ENCODE results near the gene ACTL7A. TPM values are rescaled to one million over a fixed set of nuclear protein-coding genes. Genes with fewer than 3 reads are reported as not detected.

The ACTL7A gene
- total and polyA plus RNA-seq, 9 of the 15 experiments (the other 6 are each of a cell fraction or from before 2014, with no cell fraction given): not detected

- no peak for TF ChIP-seq ZBTB2 (IDR thresholded peaks at IDR 0.05)
- no peak for TF ChIP-seq YY1 (IDR thresholded peaks at IDR 0.05; ENCODE audit: borderline replicate concordance in 1 of 3, control insufficient read depth in 1 of 3, extremely low read depth in 1 of 3, insufficient read depth in 3 of 3, insufficient read length in 1 of 3, insufficient replicate concordance in 2 of 3, low read depth in 1 of 3, low read length in 2 of 3)
- no peak for TF ChIP-seq ZNF280A (IDR thresholded peaks at IDR 0.05; ENCODE audit: low read depth, partially characterized antibody)
Measured at GRCh38 chr9:108867829-108868228, 5.8 kb downstream of the ACTL7A start (continued).

GRCh38 chr9:108869092-108869725, 7.1 kb downstream of the ACTL7A start:
- in situ Hi-C loops (cut with MboI) (no loop called here), intact Hi-C loops (cut with micrococcal nuclease) (no loop called here)
- Histone ChIP-seq H3K4me3 (no peak overlapping the region), H3K9ac (ENCODE audit: insufficient read depth in 1 of 2, low read depth in 2 of 2, low read length in 2 of 2) (no peak overlapping the region), H2AFZ (ENCODE audit: low read depth, low read length) (no peak overlapping the region), H3K9me3 (replicated peaks; ENCODE audit: control insufficient read depth, insufficient read depth, low read depth, low read length) (no peaks in the 10 kb centered on the region), H3K79me2 (ENCODE audit: control insufficient read depth, insufficient read depth, low read length) (no peaks in the 10 kb centered on the region), H4K20me1 (replicated peaks; ENCODE audit: control insufficient read depth, insufficient read depth, low read length) (no peaks in the 10 kb centered on the region), H3K27me3 (ENCODE audit: control insufficient read depth in 2 of 2, insufficient read depth in 2 of 2, low read length in 2 of 2) (no peaks in the 10 kb centered on the region), H3K36me3 (ENCODE audit: control insufficient read depth, insufficient read depth, low read length) (peaks cover 38% of the 10 kb centered on the region; the same call in 2 of the 3 replicates), H3K4me1 (replicated peaks in 1 of 2; ENCODE audit: control insufficient read depth in 2 of 2, insufficient read depth in 2 of 2, low read length in 2 of 2) (no peaks in the 10 kb centered on the region), H3K27ac (ENCODE audit: extremely low read depth, low read depth, low read length) (no peak overlapping the region), H3K4me2 (ENCODE audit: insufficient read depth, low read length) (no peak overlapping the region), H3K9me1 (ENCODE audit: control insufficient read depth, insufficient read depth, low read length) (no peaks in the 10 kb centered on the region)
- BruUV-seq (replicated peaks): no TSS peak
- no peak for DNase-seq (ENCODE audit: extremely low read depth in 1 of 4, low spot score in 3 of 4)
- WGBS (ENCODE audit: insufficient coverage, low coverage, missing lambda C conversion rate): 54% methylated on average over 3 of the region's 3 CpGs
- TF ChIP-seq HMGXB4 (CRISPR knock-in tag; IDR thresholded peaks at IDR 0.05): no peak
- TF ChIP-seq FOXP4 (CRISPR knock-in tag; IDR thresholded peaks at IDR 0.05; ENCODE audit: borderline replicate concordance): no peak
- CTCF ChIA-PET (ENCODE audit: low intra/inter-chr PET ratio): no interaction called here
- POLR2A ChIA-PET: interaction anchor here (1.4 kb wide), 1 partner anchor 15 kb away, joined by 4 read pairs; no protein-coding TSS in a partner anchor
- FAIRE-seq: no peak
- no peak for ATAC-seq

All from K562 (cell line).